AG09309 (cell line): ENCODE data around the gene KDR.

Source experiments
- DNase-seq: peaks from one replicate; pipeline ENCODE4 v3.0.0-alpha.2; 2010; ENCODE audit warnings: low read depth
- H3K4me3 ChIP-seq: 2 replicates; pipeline ENCODE4 v1.5.1; 2011; ENCODE audit warnings: mild to moderate bottlenecking, low read depth, low read length, moderate library complexity; ENCODE audit not compliant: control insufficient read depth
- CTCF ChIP-seq: IDR thresholded peaks from 2 replicates; pipeline ENCODE4 v1.5.1; 2011; ENCODE audit warnings: mild to moderate bottlenecking, low read depth, low read length, inconsistent platforms; ENCODE audit not compliant: insufficient read depth, control insufficient read depth; ENCODE audit errors: missing control alignments

The KDR gene

GRCh38 chr4:55069248-55069647 is 56.1 kb downstream of the KDR start:
- DNase-seq, result no peak
- H3K4me3 ChIP-seq, result no peak overlapping the region
- TF ChIP-seq CTCF, result no peak

- no peak overlapping the region for H3K4me3 ChIP-seq
- TF ChIP-seq CTCF, result no peak
- DNase-seq, result no peak
These were observed 56.9 kb downstream of the KDR start for GRCh38 chr4:55068522-55068921.

GRCh38 chr4:55066018-55066417 is 59.4 kb downstream of the KDR start:
- no peak overlapping the region for H3K4me3 ChIP-seq
- no peak for TF ChIP-seq CTCF
- DNase-seq, result no peak

- TF ChIP-seq CTCF, result no peak
- H3K4me3 ChIP-seq, result no peak overlapping the region
- no peak for DNase-seq
These were observed 69.9 kb downstream of the KDR start for GRCh38 chr4:55055529-55055928.

- TF ChIP-seq CTCF, result no peak
- no peak for DNase-seq
- H3K4me3 ChIP-seq, result no peak overlapping the region
These were observed 73.9 kb downstream of the KDR start for GRCh38 chr4:55051532-55051931.

GRCh38 chr4:55050418-55050950 is 74.9 kb downstream of the KDR start:
- no peak for TF ChIP-seq CTCF

More at GRCh38 chr4:55050418-55050950, 74.9 kb downstream of the KDR start:
- no peak overlapping the region for H3K4me3 ChIP-seq
- no peak for DNase-seq
